Glomerular visceral epithelial cell (primary cell): ENCODE results near the gene RNF182.
"Not testable (repeated sequence)": the region's sequence is repeated elsewhere in the genome, so short reads cannot be mapped to it uniquely, and the experiment has no call there.

ENCODE experiments used
- DNase-seq: peaks from one replicate; pipeline ENCODE4 v3.0.0-alpha.2; 2016; ENCODE audit errors: extremely low spot score

The RNF182 gene

GRCh38 chr6:13965582-13966127 lies 40.9 kb downstream of the RNF182 start:
- no peak for DNase-seq

- DNase-seq, result no peak
These were observed 46.6 kb downstream of the RNF182 start for GRCh38 chr6:13971303-13971702.

- DNase-seq, result not testable (repeated sequence)
These were observed 47.9 kb downstream of the RNF182 start for GRCh38 chr6:13972602-13973001.

GRCh38 chr6:13973422-13973821 lies 48.7 kb downstream of the RNF182 start:
- not testable (repeated sequence) for DNase-seq

GRCh38 chr6:13978102-13978640 lies 53.4 kb downstream of the RNF182 start:
- no peak for DNase-seq

- no peak for DNase-seq
These were observed 54.0 kb downstream of the RNF182 start for GRCh38 chr6:13978787-13979186.

GRCh38 chr6:13979284-13980171 lies 54.8 kb downstream of the RNF182 start:
- no peak for DNase-seq

GRCh38 chr6:13980534-13980933 lies 55.8 kb downstream of the RNF182 start:
- no peak for DNase-seq

- DNase-seq, result no peak
These were observed 61.0 kb downstream of the RNF182 start for GRCh38 chr6:13985663-13986325.

GRCh38 chr6:13986700-13987399 lies 62.1 kb downstream of the RNF182 start:
- DNase-seq, result no peak

- DNase-seq, result no peak
These were observed 62.7 kb downstream of the RNF182 start for GRCh38 chr6:13987400-13987865.

GRCh38 chr6:13988049-13988738 lies 63.4 kb downstream of the RNF182 start:
- no peak for DNase-seq

GRCh38 chr6:13988908-13989307 lies 64.2 kb downstream of the RNF182 start:
- no peak for DNase-seq

- no peak for DNase-seq
These were observed 64.9 kb downstream of the RNF182 start for GRCh38 chr6:13989496-13990144.

- no peak for DNase-seq
These were observed 66.0 kb downstream of the RNF182 start for GRCh38 chr6:13990796-13991195.

GRCh38 chr6:13991393-13991792 lies 66.6 kb downstream of the RNF182 start:
- DNase-seq, result no peak

GRCh38 chr6:13992417-13993055 lies 67.8 kb downstream of the RNF182 start:
- DNase-seq, result peak; percentile 29

- DNase-seq, result no peak
These were observed 68.7 kb downstream of the RNF182 start for GRCh38 chr6:13993416-13993815.

- no peak for DNase-seq
These were observed 73.6 kb downstream of the RNF182 start for GRCh38 chr6:13998356-13998755.

GRCh38 chr6:14000901-14001300 lies 76.1 kb downstream of the RNF182 start:
- no peak for DNase-seq
